Endothelial cell of umbilical vein (primary cell): Measurements from ENCODE around the gene NRG3.

Source experiments
- CTCF ChIP-seq, 2 donors: IDR thresholded peaks; 1 replicate in 1 of 2; 2 replicates in 1 of 2; pipeline ENCODE4 v1.5.1; 2011; ENCODE audit warnings: low read length in 2 of 2, mild to moderate bottlenecking in 2 of 2, moderate library complexity in 2 of 2, control low read depth in 1 of 2, inconsistent platforms in 1 of 2, low read depth in 1 of 2; ENCODE audit not compliant: insufficient read depth in 1 of 2; ENCODE audit errors: extremely low read depth in 1 of 2
- JUN ChIP-seq: IDR thresholded peaks from 2 replicates; pipeline ENCODE4 v1.6.1; 2011; ENCODE audit warnings: borderline replicate concordance, low read depth; ENCODE audit not compliant: insufficient read length, insufficient read depth
- MAX ChIP-seq: IDR thresholded peaks from 2 replicates; pipeline ENCODE4 v1.6.1; 2011; ENCODE audit not compliant: insufficient read depth, insufficient read length
- POLR2A ChIP-seq: IDR thresholded peaks from 2 replicates; pipeline ENCODE4 v1.6.1; 2012; ENCODE audit warnings: low read depth, mild to moderate bottlenecking, control low read depth, low read length
- POLR2AphosphoS5 ChIP-seq: IDR thresholded peaks from 2 replicates; pipeline ENCODE4 v1.6.1; 2012; ENCODE audit warnings: low read depth, mild to moderate bottlenecking, control low read depth, low read length, moderate library complexity; ENCODE audit not compliant: insufficient read depth

- TF ChIP-seq MAX = no peak
- no peak for TF ChIP-seq POLR2AphosphoS5
- no peak for TF ChIP-seq POLR2A
- TF ChIP-seq CTCF (IDR thresholded peaks at IDR 0.05; ENCODE audit: extremely low read depth in 1 of 2, insufficient read depth in 1 of 2, low read depth in 1 of 2, low read length in 2 of 2) = no peak
- no peak for TF ChIP-seq JUN
Measured at GRCh38 chr10:82464966-82465365, 590.0 kb downstream of the NRG3 start.
